Skeletal muscle tissue (tissue), 4 donors: ENCODE measurements around the gene EXOC3L4. TPM values are rescaled to one million over a fixed set of nuclear protein-coding genes. Genes with fewer than 3 reads are reported as not detected.

Source experiments
- H3K27ac ChIP-seq: one replicate; pipeline ENCODE4 v1.7.0; 2013; ENCODE audit warnings: mild to moderate bottlenecking, low read depth, low read length, inconsistent platforms
- H3K27me3 ChIP-seq, 3 donors: one replicate each; pipeline ENCODE4 v1.7.0; 2013; ENCODE audit warnings: low read length in 3 of 3; ENCODE audit not compliant: control insufficient read depth in 3 of 3, insufficient read depth in 3 of 3
- H3K36me3 ChIP-seq, 3 donors: one replicate each; pipeline ENCODE4 v1.7.0; 2013; ENCODE audit warnings: low read length in 3 of 3; ENCODE audit not compliant: control insufficient read depth in 3 of 3, insufficient read depth in 3 of 3
- H3K4me1 ChIP-seq, 3 donors: one replicate each; pipeline ENCODE4 v1.7.0; 2013; ENCODE audit warnings: low read length in 3 of 3, mild to moderate bottlenecking in 3 of 3; ENCODE audit not compliant: control insufficient read depth in 3 of 3, insufficient read depth in 3 of 3
- H3K4me3 ChIP-seq, 3 donors: one replicate each; pipeline ENCODE4 v1.7.0; 2013; ENCODE audit warnings: low read length in 3 of 3
- H3K9ac ChIP-seq, 3 donors: one replicate each; pipeline ENCODE4 v1.7.0; 2013; ENCODE audit warnings: low read length in 3 of 3, mild to moderate bottlenecking in 3 of 3, moderate library complexity in 2 of 3, low read depth in 1 of 3
- H3K9me3 ChIP-seq, 3 donors: one replicate each; pipeline ENCODE4 v1.7.0; 2013; ENCODE audit warnings: low read length in 3 of 3; ENCODE audit not compliant: control insufficient read depth in 3 of 3
- total RNA-seq: library from RNA; depleted of rRNA; stranded (reverse); fragments of >200 nt; gene quantifications from one replicate; pipeline ENCODE4 v1.2.3, GENCODE V29; 2014
- donor health status: Osteomylitis.

EXOC3L4 gene
- total RNA-seq, 1 donor from 2014 or later = 0.52 TPM

DNA sequence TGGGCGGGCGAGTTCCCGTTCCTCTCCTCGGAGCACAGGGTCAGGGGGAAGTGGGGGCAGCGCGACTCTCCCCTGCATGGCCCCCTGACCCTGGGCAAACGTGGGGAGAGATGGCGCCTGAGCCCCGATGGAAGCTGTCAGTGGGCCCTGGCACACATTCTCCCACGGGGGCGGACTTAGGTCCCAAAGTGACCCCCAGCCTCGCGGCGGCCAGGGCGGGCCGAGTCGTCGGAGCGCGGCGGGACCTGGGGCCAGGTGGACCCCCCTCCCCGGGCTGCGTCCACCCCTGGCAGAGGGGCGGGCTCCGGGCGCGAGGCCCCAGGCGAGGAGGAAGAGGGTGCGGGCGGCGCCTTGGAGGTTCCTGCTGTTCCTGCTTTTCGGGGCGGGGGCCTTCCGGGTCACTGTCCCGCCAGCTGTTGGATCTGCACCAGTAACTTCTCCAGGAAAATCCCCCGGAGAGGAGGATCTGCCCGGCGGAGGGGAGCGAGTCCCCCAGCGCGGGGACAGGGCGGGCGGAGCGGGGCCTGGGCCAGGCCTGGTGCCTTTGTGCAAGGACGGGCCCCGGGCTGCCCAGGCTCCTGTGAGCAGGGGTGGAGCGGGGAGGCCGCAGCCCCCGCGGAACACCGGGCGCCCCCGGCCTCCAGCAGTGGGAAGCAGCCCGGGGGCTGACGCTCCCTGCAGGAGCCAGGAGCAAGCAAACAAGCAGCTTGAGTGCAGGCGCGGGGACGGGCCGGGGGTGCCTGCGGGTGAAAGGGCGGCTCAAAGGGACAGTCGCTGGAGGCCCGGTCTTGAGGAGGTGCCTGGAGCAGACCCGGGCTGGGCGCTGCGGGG lies 44.0 kb downstream of the EXOC3L4 start:
- Histone ChIP-seq H3K4me3 (no peak overlapping the region), H3K9ac (peak overlapping the region in 1 of 3 donors; percentile 40), H3K36me3 (peaks cover 16 to 17% (median 17%) of the 10 kb centered on the region in 3 donors), H3K9me3 (no peaks in the 10 kb centered on the region), H3K4me1 (peaks cover 5 to 19% (median 17%) of the 10 kb centered on the region in 3 donors), H3K27ac (no peak overlapping the region), H3K27me3 (peaks cover 2 to 15% (median 3%) of the 10 kb centered on the region in 3 donors)

DNA sequence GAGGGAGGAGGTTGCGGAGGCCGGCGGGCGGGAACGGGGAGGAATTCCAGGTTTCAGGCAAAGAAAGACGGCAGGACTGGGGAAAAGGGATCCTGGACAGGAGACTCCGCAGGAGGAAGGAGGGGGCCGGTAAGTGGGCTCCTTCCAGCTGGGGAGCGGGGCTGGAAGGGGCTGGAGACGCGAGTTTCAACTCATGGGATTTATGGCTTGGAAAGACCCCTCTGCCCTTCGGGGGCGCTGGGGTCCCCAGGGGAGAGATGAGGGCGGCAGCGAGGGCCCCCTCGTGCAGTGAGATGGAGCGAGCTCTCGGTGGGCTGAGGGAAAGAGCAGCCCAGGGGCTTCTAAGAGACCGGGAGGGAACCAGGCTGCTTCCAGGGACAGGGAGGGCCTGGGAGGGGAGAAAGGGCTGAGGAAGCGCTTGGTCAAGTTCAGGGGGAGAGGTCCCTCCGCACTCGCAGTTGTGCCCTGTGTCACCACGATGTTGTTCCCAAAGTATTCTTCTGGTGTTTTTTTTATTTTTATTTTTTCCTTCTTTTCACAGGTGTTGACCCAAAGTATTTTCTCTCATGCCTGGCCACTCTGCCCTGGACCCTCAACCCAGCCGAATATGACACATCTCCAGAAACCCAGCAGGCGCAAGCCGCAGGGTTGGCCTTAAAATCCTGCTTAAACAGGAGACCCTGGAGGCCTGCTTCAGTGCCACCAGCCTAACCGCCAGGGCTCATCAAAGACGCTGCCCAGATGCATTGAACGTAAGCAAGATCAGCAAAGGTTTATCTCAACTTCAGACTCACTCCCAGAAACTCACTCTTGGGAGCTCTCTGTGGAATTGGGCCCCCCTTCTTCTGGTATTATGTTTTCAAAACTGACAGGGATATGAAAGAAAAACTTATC lies 44.9 kb downstream of the EXOC3L4 start:
- Histone ChIP-seq H3K9ac (peak overlapping the region in 1 of 3 donors; percentile 40), H3K9me3 (no peaks in the 10 kb centered on the region), H3K4me1 (peaks cover 5 to 19% (median 17%) of the 10 kb centered on the region in 3 donors), H3K27me3 (peaks cover 2 to 15% (median 3%) of the 10 kb centered on the region in 3 donors), H3K27ac (no peak overlapping the region), H3K4me3 (no peak overlapping the region), H3K36me3 (peaks cover 10 to 11% (median 10%) of the 10 kb centered on the region in 3 donors)

DNA sequence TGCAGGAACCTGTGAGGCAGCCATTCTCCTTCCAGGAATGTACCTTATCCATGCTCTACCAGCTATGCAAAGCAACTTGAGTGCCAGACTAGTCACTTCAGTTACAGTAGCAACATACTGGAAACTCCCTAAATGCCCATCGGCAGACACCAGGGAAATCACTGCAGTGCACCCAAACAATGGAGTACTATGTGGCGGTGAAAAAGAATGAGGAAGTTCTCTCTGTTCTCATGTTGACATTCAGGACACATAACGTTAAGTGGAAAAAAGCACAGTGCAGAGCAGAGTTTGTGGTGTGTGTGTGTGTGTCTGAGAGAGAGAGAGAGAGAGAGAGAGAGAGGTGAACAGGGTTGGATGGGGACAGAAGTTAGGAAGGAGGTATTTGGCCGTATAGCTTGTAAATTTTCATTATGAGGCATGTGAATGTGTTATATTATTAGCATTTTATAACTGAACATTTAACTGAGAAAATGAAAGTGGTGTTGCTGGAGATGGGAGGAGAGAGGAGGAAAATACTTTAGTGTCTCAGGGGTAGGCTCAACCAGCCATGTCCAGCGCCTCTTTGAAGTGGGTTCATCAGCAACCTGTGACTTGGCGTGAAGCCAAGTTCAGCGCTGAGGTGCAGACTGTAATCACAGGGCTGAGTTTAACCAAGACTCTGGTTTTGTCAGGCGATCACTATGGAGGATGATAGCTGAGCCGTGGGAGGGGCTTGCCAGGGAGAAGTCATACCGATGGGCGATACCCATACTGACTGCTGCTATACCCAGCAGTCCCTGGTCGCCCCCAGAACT lies 46.0 kb downstream of the EXOC3L4 start:
- Histone ChIP-seq H3K36me3 (peaks cover under 1 to 5% (median 5%) of the 10 kb centered on the region in 3 donors), H3K27ac (no peak overlapping the region), H3K9ac (no peak overlapping the region), H3K9me3 (no peaks in the 10 kb centered on the region), H3K27me3 (peaks cover 2 to 15% (median 3%) of the 10 kb centered on the region in 3 donors), H3K4me3 (no peak overlapping the region), H3K4me1 (peaks cover 5 to 19% (median 17%) of the 10 kb centered on the region in 3 donors)

DNA sequence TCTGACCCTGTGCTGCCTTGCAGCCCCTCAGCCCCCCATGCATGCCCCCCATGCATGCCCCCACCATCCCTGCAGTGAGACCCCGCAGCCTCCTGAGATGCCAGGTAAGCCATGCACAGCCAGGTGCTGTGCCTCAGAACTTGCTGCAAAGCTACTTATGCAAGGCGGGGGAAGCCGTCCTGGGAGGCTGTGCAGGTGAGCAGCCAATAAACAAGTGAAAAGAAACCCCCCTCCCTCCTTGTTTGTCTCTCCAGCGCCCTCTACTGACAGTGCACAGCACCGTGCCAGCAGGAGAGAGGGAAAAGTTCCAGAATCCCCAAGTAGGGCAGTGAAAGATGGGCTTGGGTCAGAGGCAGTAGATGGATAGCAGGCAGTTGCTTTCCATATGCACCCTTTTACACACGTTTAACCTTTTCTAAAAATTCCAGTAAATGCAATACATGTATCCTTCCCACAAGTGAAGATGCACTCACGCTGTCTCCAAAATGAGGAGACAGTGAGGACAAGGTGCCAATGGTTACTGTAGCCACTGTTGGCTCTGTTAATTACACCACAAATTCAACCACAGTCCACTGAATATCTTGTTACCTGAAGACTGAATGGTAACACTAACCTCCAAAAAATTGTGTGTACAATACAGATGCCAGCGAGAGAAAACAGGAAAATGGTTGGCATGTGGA lies 46.7 kb downstream of the EXOC3L4 start:
- Histone ChIP-seq H3K9ac (no peak overlapping the region), H3K36me3 (no peaks in the 10 kb centered on the region), H3K27me3 (peaks cover 3 to 15% (median 5%) of the 10 kb centered on the region in 3 donors), H3K4me1 (peaks cover 5 to 19% (median 16%) of the 10 kb centered on the region in 3 donors), H3K4me3 (no peak overlapping the region), H3K9me3 (no peaks in the 10 kb centered on the region), H3K27ac (no peak overlapping the region)

DNA sequence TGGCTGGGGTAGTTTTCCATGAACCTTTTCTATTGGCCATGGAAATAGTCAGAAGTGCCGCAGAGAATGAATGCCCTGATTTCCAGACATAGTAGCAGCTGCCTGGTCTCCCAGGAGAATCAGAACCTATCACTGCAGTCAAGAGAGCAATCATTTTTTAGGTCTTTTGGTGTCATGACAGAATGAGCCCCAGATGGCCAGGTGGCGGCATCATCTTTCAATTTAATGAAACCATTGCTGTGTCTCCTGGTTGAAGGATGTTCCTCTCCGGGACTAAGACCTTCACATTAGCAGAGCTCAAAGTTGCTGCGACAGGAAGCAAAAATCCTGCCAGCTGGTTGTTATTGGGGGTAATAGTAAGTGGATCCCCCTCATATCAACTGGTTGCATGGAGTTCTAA lies 47.5 kb downstream of the EXOC3L4 start:
- H3K4me1 ChIP-seq = peaks cover 5 to 12% (median 9%) of the 10 kb centered on the region in 3 donors
- H3K27me3 ChIP-seq = peaks cover 3 to 15% (median 8%) of the 10 kb centered on the region in 3 donors
- H3K9me3 ChIP-seq = no peaks in the 10 kb centered on the region
- H3K4me3 ChIP-seq = no peak overlapping the region
- H3K36me3 ChIP-seq = no peaks in the 10 kb centered on the region
- H3K9ac ChIP-seq = no peak overlapping the region
- H3K27ac ChIP-seq = no peak overlapping the region

DNA sequence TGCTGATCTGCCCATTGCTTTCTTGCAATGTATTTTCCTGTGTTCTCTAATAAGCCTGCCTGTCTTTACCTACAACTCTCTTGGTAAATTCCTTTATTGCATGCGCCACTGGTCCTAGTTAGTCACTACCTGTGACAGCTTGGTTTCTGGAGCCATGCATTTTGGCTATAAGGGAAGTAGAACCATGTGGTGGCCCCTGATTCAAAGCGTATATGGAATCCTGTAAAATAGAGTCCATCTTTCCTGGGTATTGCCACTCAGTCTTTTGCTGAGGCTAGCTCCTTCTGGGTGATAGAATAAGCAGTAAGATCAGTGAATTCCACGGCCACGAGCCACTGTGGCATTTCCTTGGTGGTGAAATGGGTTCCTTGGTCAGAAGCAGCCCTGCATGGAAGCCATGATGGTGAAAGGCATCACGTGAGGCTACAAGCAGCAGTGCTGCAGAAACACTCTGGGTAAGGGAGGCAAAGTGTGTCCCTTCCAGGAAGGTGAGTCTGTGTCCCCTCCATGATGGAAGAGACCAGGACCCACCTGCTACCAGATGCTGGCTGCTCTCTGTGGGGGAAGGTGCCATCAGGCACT lies 48.3 kb downstream of the EXOC3L4 start:
- Histone ChIP-seq H3K27me3 (peaks cover 3 to 15% (median 8%) of the 10 kb centered on the region in 3 donors), H3K9ac (no peak overlapping the region)

DNA sequence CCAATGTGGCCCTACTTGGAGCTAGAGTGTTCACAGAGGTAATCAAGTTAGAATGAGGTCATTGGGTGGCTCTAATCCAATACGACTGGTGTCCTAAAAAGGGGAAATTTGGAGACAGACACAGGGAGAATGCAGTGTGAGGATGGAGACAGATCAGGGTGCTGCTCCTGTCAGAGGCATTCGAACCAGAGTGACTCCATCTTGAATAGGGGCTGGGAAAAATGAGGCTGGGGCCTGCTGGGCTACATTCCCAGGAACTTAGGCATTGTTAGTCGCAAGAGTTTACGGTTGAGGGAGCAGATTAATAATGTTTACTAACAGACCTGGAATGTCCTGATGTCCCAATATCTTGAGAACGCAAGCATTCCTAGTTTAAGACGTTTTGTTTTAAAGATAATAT lies 49.0 kb downstream of the EXOC3L4 start:
- Histone ChIP-seq H3K27ac (no peak overlapping the region), H3K4me3 (no peak overlapping the region), H3K9ac (no peak overlapping the region), H3K27me3 (peaks cover 3 to 15% (median 8%) of the 10 kb centered on the region in 3 donors), H3K9me3 (no peaks in the 10 kb centered on the region), H3K4me1 (peaks cover 3 to 9% (median 5%) of the 10 kb centered on the region in 3 donors), H3K36me3 (no peaks in the 10 kb centered on the region)

More for the DNA sequence above, 48.3 kb downstream of the EXOC3L4 start:
- H3K4me1 ChIP-seq = peaks cover 5 to 9% (median 5%) of the 10 kb centered on the region in 3 donors
- no peak overlapping the region for H3K27ac ChIP-seq
- no peaks in the 10 kb centered on the region for H3K36me3 ChIP-seq
- H3K4me3 ChIP-seq = no peak overlapping the region
- H3K9me3 ChIP-seq = no peaks in the 10 kb centered on the region

DNA sequence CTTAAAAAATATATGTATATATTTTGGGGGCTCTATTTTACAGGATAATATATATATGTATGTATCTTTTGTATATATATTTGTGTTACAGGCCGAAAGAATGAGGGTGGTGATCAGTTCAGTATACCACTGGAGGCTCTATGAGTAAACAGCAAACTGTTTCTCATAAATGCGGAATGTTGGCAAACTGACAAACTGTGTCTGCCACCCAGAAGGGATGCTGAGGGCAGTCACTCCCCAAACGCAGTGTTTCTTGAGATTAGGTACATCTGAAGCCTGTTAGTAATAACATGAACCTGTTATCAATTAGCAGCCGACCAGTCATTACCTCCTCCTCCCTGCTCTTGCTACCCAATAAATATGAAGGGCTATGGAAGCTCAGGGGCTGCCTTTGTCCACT lies 49.6 kb downstream of the EXOC3L4 start:
- Histone ChIP-seq H3K27ac (no peak overlapping the region), H3K36me3 (no peaks in the 10 kb centered on the region), H3K9ac (no peak overlapping the region), H3K4me3 (no peak overlapping the region), H3K27me3 (peaks cover 5 to 15% (median 8%) of the 10 kb centered on the region in 3 donors), H3K9me3 (no peaks in the 10 kb centered on the region), H3K4me1 (peaks cover 0 to 9% (median 5%) of the 10 kb centered on the region in 3 donors)
